AG09319 (cell line): ENCODE data around the gene PIGQ.
"Not testable (repeated sequence)": the region's sequence is repeated elsewhere in the genome, so short reads cannot be mapped to it uniquely, and the experiment has no call there.

ENCODE experiments used
- DNase-seq: peaks from one replicate; pipeline ENCODE4 v3.0.0-alpha.2; 2010; ENCODE audit warnings: low read depth; ENCODE audit errors: extremely low read depth
- CTCF ChIP-seq: IDR thresholded peaks from 2 replicates; pipeline ENCODE4 v1.5.1; 2011; ENCODE audit warnings: low read depth, mild to moderate bottlenecking, inconsistent platforms, low read length, moderate library complexity

Gene PIGQ

GRCh38 chr16:593406-593805 lies 23.6 kb downstream of the PIGQ start:
- DNase-seq: no peak
- no peak for TF ChIP-seq CTCF

GRCh38 chr16:593807-594206 lies 24.0 kb downstream of the PIGQ start:
- no peak for DNase-seq
- no peak for TF ChIP-seq CTCF

- DNase-seq: no peak
Measured at GRCh38 chr16:595094-595528, 25.3 kb downstream of the PIGQ start.

GRCh38 chr16:595942-596735 lies 26.4 kb downstream of the PIGQ start:
- no peak for DNase-seq
- no peak for TF ChIP-seq CTCF

More at GRCh38 chr16:595094-595528, 25.3 kb downstream of the PIGQ start:
- TF ChIP-seq CTCF: no peak

- TF ChIP-seq CTCF: no peak
- DNase-seq: no peak
Measured at GRCh38 chr16:596736-597060, 26.9 kb downstream of the PIGQ start.

- DNase-seq: not testable (repeated sequence)
Measured at GRCh38 chr16:597655-598054, 27.9 kb downstream of the PIGQ start.

- no peak for DNase-seq
- TF ChIP-seq CTCF: no peak
Measured at GRCh38 chr16:598823-599739, 29.3 kb downstream of the PIGQ start.
